HepG2 (cell line): ENCODE data around the gene MAP3K19. TPM values are rescaled to one million over a fixed set of nuclear protein-coding genes. Genes with fewer than 3 reads are reported as not detected.

ENCODE experiments used
- ARID2 ChIP-seq: sonication (generic); formaldehyde crosslinking; IDR thresholded peaks from 2 replicates; pipeline ENCODE4 v1.8.1; 2022; ENCODE audit warnings: mild to moderate bottlenecking, missing genetic modification reagents, borderline replicate concordance
- ARID3A ChIP-seq: IDR thresholded peaks from 2 replicates; pipeline ENCODE4 v1.6.1; 2012; ENCODE audit warnings: low read depth, low read length, improper control_type of control experiment
- BCL6 ChIP-seq: IDR thresholded peaks from 2 replicates; pipeline ENCODE4 v1.6.1; 2016; ENCODE audit warnings: missing genetic modification reagents, missing compliant biosample characterization
- HBP1 ChIP-seq: IDR thresholded peaks from 2 replicates; pipeline ENCODE4 v1.6.1; 2016; ENCODE audit warnings: low read depth, control low read depth
- HMGA1 ChIP-seq: sonication (generic); formaldehyde crosslinking; conservative IDR thresholded peaks from 2 replicates; pipeline ENCODE4 v1.4.0; 2020; ENCODE audit warnings: missing genetic modification reagents
- HMGXB4 ChIP-seq, 2 experiments: sonication (generic) in 1 of 2; formaldehyde crosslinking in 1 of 2; IDR thresholded peaks; 2 replicates each; pipeline versions ENCODE4 v1.4.0 to v1.6.1; 2018 to 2020; ENCODE audit warnings: missing genetic modification reagents in 2 of 2, borderline replicate concordance in 1 of 2, low read depth in 1 of 2, mild to moderate bottlenecking in 1 of 2, missing biosample characterization in 1 of 2
- ISL2 ChIP-seq: sonication (generic); formaldehyde crosslinking; IDR thresholded peaks from 2 replicates; pipeline ENCODE4 v1.5.0; 2020; ENCODE audit warnings: missing genetic modification reagents
- JUND ChIP-seq: sonication (generic); formaldehyde crosslinking; IDR thresholded peaks from 2 replicates; pipeline ENCODE4 v1.8.0; 2022; ENCODE audit warnings: mild to moderate bottlenecking, missing genetic modification reagents
- PITX1 ChIP-seq: sonication (generic); formaldehyde crosslinking; IDR thresholded peaks from 2 replicates; pipeline ENCODE4 v1.5.1; 2020; ENCODE audit warnings: mild to moderate bottlenecking, missing genetic modification reagents
- ZMYM2 ChIP-seq: sonication (generic); formaldehyde crosslinking; IDR thresholded peaks from 2 replicates; pipeline ENCODE4 v1.8.0; 2022; ENCODE audit warnings: mild to moderate bottlenecking, missing genetic modification reagents
- ZNF567 ChIP-seq: sonication (generic); formaldehyde crosslinking; IDR thresholded peaks from 2 replicates; pipeline ENCODE4 v1.8.1; 2023; ENCODE audit warnings: mild to moderate bottlenecking, missing genetic modification reagents, borderline replicate concordance
- ZSCAN21 ChIP-seq: sonication (generic); formaldehyde crosslinking; IDR thresholded peaks from 2 replicates; pipeline ENCODE4 v1.8.0; 2022; ENCODE audit warnings: mild to moderate bottlenecking, missing genetic modification reagents, moderate library complexity, borderline replicate concordance
- ZSCAN5A ChIP-seq: sonication (generic); formaldehyde crosslinking; IDR thresholded peaks from 2 replicates; pipeline ENCODE4 v1.8.0; 2022; ENCODE audit warnings: mild to moderate bottlenecking, missing genetic modification reagents, borderline replicate concordance
- polyA plus RNA-seq, 8 experiments: library from polyadenylated mRNA; depleted of rRNA in 3 of 8; stranded (reverse) in 7 of 8; unstranded in 1 of 8; fragments of >200 nt; fragmentation: Illumina TruSeq in 4 of 8; extraction: Trizol in 4 of 8; gene quantifications; 2 replicates each; pipeline versions ENCODE4 v1.2.1 to v1.2.3, GENCODE V29; 2011 to 2016; ENCODE audit warnings: low read depth in 4 of 8, missing spikeins in 1 of 8, mixed read lengths in 1 of 8; ENCODE audit not compliant: insufficient read depth in 1 of 8
- total RNA-seq, 5 experiments: library from RNA; depleted of rRNA; stranded (reverse); fragments of >200 nt; fragmentation: Illumina TruSeq; extraction: Trizol; gene quantifications; 2 replicates each; pipeline ENCODE4 v1.2.3, GENCODE V29; 2016; ENCODE audit warnings: low read depth in 1 of 5
- TF ChIP-seq, protein P1 (sequence below): sonication (generic); formaldehyde crosslinking; IDR thresholded peaks from 2 replicates; pipeline ENCODE4 v1.4.0; 2020; ENCODE audit warnings: low read depth, mild to moderate bottlenecking, missing genetic modification reagents
- TF ChIP-seq, protein P2 (sequence below): sonication (generic); formaldehyde crosslinking; IDR thresholded peaks from 2 replicates; pipeline ENCODE4 v1.4.0; 2020; ENCODE audit warnings: missing genetic modification reagents

Gene MAP3K19
- total and polyA plus RNA-seq, 2 of the 13 experiments (the other 11 are each of a cell fraction or from before 2014, with no cell fraction given): not detected

DNA sequence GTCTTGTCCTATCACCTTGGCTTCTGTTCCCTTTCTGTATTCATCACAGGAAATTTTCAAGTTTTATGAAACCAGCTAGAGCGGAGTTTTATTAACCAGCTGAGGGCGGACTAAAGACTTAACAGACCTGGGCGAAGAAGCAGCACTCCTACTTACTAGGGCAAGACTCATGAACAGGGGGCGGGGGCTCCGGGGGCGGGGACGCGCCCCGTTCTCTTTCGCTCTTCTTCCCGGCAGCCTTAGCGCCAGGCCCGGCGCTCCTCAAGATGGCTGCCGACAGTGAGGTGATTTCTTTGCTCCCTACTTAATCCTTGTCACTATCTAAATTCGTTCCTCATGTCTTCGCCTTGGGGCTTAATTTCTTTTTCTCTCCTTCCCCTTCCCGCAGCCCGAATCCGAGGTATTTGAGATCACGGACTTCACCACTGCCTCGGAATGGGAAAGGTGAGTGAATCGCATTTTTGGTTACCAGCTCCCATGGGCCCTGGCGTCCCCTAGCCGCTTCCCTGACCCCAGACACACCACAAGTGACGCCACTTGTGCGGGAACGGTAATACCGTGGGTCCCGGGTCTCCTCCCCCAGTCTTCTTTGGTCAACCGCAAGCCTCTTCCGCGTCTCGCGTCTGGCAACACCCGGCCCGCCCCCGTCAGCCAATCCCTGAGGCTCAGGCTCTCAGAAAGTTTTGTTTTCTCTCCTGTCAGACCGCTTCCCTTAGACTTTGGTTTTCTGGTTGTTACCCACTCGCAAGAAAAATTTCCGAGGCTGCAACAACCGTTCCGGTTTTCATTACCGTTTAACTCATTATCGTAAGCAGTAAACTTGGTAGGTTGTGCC, 5.0 kb upstream of the MAP3K19 start, which contains the start of gene RAB3GAP1 (continued):
- TF ChIP-seq, protein P1, sequence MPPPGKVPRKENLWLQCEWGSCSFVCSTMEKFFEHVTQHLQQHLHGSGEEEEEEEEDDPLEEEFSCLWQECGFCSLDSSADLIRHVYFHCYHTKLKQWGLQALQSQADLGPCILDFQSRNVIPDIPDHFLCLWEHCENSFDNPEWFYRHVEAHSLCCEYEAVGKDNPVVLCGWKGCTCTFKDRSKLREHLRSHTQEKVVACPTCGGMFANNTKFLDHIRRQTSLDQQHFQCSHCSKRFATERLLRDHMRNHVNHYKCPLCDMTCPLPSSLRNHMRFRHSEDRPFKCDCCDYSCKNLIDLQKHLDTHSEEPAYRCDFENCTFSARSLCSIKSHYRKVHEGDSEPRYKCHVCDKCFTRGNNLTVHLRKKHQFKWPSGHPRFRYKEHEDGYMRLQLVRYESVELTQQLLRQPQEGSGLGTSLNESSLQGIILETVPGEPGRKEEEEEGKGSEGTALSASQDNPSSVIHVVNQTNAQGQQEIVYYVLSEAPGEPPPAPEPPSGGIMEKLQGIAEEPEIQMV: no peak
- TF ChIP-seq, protein P2, sequence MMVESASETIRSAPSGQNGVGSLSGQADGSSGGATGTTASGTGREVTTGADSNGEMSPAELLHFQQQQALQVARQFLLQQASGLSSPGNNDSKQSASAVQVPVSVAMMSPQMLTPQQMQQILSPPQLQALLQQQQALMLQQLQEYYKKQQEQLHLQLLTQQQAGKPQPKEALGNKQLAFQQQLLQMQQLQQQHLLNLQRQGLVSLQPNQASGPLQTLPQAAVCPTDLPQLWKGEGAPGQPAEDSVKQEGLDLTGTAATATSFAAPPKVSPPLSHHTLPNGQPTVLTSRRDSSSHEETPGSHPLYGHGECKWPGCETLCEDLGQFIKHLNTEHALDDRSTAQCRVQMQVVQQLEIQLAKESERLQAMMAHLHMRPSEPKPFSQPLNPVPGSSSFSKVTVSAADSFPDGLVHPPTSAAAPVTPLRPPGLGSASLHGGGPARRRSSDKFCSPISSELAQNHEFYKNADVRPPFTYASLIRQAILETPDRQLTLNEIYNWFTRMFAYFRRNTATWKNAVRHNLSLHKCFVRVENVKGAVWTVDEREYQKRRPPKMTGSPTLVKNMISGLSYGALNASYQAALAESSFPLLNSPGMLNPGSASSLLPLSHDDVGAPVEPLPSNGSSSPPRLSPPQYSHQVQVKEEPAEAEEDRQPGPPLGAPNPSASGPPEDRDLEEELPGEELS (CRISPR knock-in tag): no peak
- TF ChIP-seq ARID2 (CRISPR knock-in tag) (peak; percentile 83), BCL6 (CRISPR knock-in tag) (no peak; the same call in 1 of the 2 replicates), HBP1 (CRISPR knock-in tag) (peak; percentile 72; the same call in 1 of the 2 replicates), ZNF567 (0 out of 2 replicates have a peak, but pooled peaks have one; percentile 73), HMGA1 (CRISPR knock-in tag) (no peak), PITX1 (CRISPR knock-in tag) (peak; percentile 78), ZSCAN5A (no peak; the same call in 1 of the 2 replicates), HMGXB4 (CRISPR knock-in tag; IDR thresholded peaks at IDR 0.05; ENCODE audit: borderline replicate concordance in 1 of 2, low read depth in 1 of 2) (peak; percentile 66 to 83; a peak in 3 of 4 replicates), JUND (CRISPR knock-in tag) (no peak), ZMYM2 (CRISPR knock-in tag) (0 out of 2 replicates have a peak, but pooled peaks have one; percentile 40), ARID3A (no peak), ZSCAN21 (CRISPR knock-in tag) (no peak), ISL2 (peak; percentile 33)
